Mesenchymal stem cell (in vitro differentiated cells and primary cell): ENCODE data around the gene MIDN.

Experiments
- DNase-seq: peaks from one replicate; pipeline ENCODE4 v3.0.0-alpha.2; 2013
- H2AFZ ChIP-seq: one replicate; pipeline ENCODE4 v1.6.1; 2013; ENCODE audit warnings: low read depth, mild to moderate bottlenecking, control low read depth, inconsistent platforms, low read length, moderate library complexity
- H2AK5ac ChIP-seq: 2 replicates; pipeline ENCODE4 v1.6.1; 2013; ENCODE audit warnings: low read length, moderate library complexity, mild to moderate bottlenecking, inconsistent platforms; ENCODE audit not compliant: severe bottlenecking
- H2BK120ac ChIP-seq: one replicate; pipeline ENCODE4 v1.6.1; 2013; ENCODE audit warnings: low read depth, mild to moderate bottlenecking, inconsistent platforms, low read length, moderate library complexity
- H2BK12ac ChIP-seq, 2 experiments: one replicate each; pipeline ENCODE4 v1.6.1; 2013; ENCODE audit warnings: inconsistent platforms in 2 of 2, low read length in 2 of 2, mild to moderate bottlenecking in 2 of 2, moderate library complexity in 2 of 2, control low read depth in 1 of 2
- H2BK15ac ChIP-seq: one replicate; pipeline ENCODE4 v1.6.1; 2013; ENCODE audit warnings: mild to moderate bottlenecking, low read depth, inconsistent platforms; ENCODE audit not compliant: poor library complexity, severe bottlenecking
- H2BK5ac ChIP-seq: 2 replicates; pipeline ENCODE4 v1.6.1; 2013; ENCODE audit warnings: low read depth, mild to moderate bottlenecking, low read length, control low read depth, inconsistent platforms; ENCODE audit not compliant: poor library complexity, severe bottlenecking
- H3K14ac ChIP-seq, 2 experiments: one replicate each; pipeline ENCODE4 v1.6.1; 2013; ENCODE audit warnings: inconsistent platforms in 2 of 2, low read length in 2 of 2, control low read depth in 1 of 2, mild to moderate bottlenecking in 1 of 2, moderate library complexity in 1 of 2
- H3K18ac ChIP-seq, 2 experiments: one replicate each; pipeline ENCODE4 v1.6.1; 2013; ENCODE audit warnings: inconsistent platforms in 2 of 2, low read length in 2 of 2, control low read depth in 1 of 2, low read depth in 1 of 2, mild to moderate bottlenecking in 1 of 2
- H3K23ac ChIP-seq, 2 experiments: one replicate each; pipeline ENCODE4 v1.6.1; 2013; ENCODE audit warnings: inconsistent platforms in 2 of 2, low read length in 2 of 2, mild to moderate bottlenecking in 2 of 2, moderate library complexity in 2 of 2, control low read depth in 1 of 2
- H3K27ac ChIP-seq: 2 replicates; pipeline ENCODE4 v1.5.1; 2013; ENCODE audit warnings: mild to moderate bottlenecking, moderate library complexity, low read length, control low read depth, inconsistent platforms; ENCODE audit not compliant: poor library complexity, severe bottlenecking
- H3K27me3 ChIP-seq, 2 experiments: 2 replicates each; pipeline versions ENCODE4 v1.6.1 to v1.7.0; 2013; ENCODE audit warnings: low read length in 2 of 2, mild to moderate bottlenecking in 2 of 2, moderate library complexity in 2 of 2, control low read depth in 1 of 2, inconsistent platforms in 1 of 2; ENCODE audit not compliant: control insufficient read depth in 1 of 2, insufficient read depth in 1 of 2
- H3K36me3 ChIP-seq, 2 experiments: 2 replicates each; pipeline versions ENCODE4 v1.6.1 to v1.7.0; 2013; ENCODE audit warnings: low read length in 2 of 2, control low read depth in 1 of 2, inconsistent platforms in 1 of 2, low read depth in 1 of 2, mild to moderate bottlenecking in 1 of 2; ENCODE audit not compliant: insufficient read depth in 2 of 2, control insufficient read depth in 1 of 2
- H3K4ac ChIP-seq, 2 experiments: one replicate each; pipeline ENCODE4 v1.6.1; 2013; ENCODE audit warnings: inconsistent platforms in 2 of 2, low read length in 2 of 2, mild to moderate bottlenecking in 2 of 2, moderate library complexity in 2 of 2, control low read depth in 1 of 2, low read depth in 1 of 2
- H3K4me1 ChIP-seq: 2 replicates; pipeline ENCODE4 v1.6.1; 2013; ENCODE audit warnings: low read depth, low read length, control low read depth; ENCODE audit not compliant: control insufficient read depth, insufficient read depth
- H3K4me2 ChIP-seq: 2 replicates; pipeline ENCODE4 v1.6.1; 2013; ENCODE audit warnings: low read length, mild to moderate bottlenecking, inconsistent platforms; ENCODE audit not compliant: poor library complexity, severe bottlenecking
- H3K4me3 ChIP-seq, 2 experiments: 2 replicates each; pipeline versions ENCODE4 v1.5.1 to v1.7.0; 2013; ENCODE audit warnings: low read length in 2 of 2, mild to moderate bottlenecking in 2 of 2, control low read depth in 1 of 2, low read depth in 1 of 2; ENCODE audit not compliant: insufficient read depth in 1 of 2
- H3K79me1 ChIP-seq: replicated peaks from 2 replicates; pipeline ENCODE4 v1.6.1; 2013; ENCODE audit warnings: mild to moderate bottlenecking, control low read depth, low read length, inconsistent platforms; ENCODE audit not compliant: poor library complexity, severe bottlenecking
- H3K9ac ChIP-seq: 2 replicates; pipeline ENCODE4 v1.7.0; 2013; ENCODE audit warnings: mild to moderate bottlenecking, low read length, moderate library complexity
- H3K9me3 ChIP-seq: 2 replicates; pipeline ENCODE4 v1.7.0; 2013; ENCODE audit warnings: mild to moderate bottlenecking, low read length; ENCODE audit not compliant: control insufficient read depth
- H4K8ac ChIP-seq: one replicate; pipeline ENCODE4 v1.6.1; 2013; ENCODE audit warnings: inconsistent platforms, mild to moderate bottlenecking, low read length, moderate library complexity
- H4K91ac ChIP-seq: one replicate; pipeline ENCODE4 v1.6.1; 2013; ENCODE audit warnings: mild to moderate bottlenecking, low read length, inconsistent platforms
- WGBS: methylation state at CpG from one replicate; pipeline ENCODE4 v1.1.7; 2013; ENCODE audit warnings: mixed read lengths; 5-methylcytosine and 5-hydroxymethylcytosine counted together

MIDN gene

GRCh38 chr19:1238369-1239303, 9.7 kb upstream of the MIDN start:
- DNase-seq, result no peak
- H3K27me3 ChIP-seq, result no peaks in the 10 kb centered on the region
- peak overlapping the region; percentile 96 for H3K4me2 ChIP-seq
- H3K4me3 ChIP-seq, result peak overlapping the region; percentile 64 to 78
- H2BK15ac ChIP-seq, result no peak overlapping the region
- H3K9me3 ChIP-seq, result no peaks in the 10 kb centered on the region
- H3K4ac ChIP-seq, result peak overlapping the region; percentile 2 to 17
- peak overlapping the region in 1 of 2 experiments; percentile 54 for H3K18ac ChIP-seq
- no peak overlapping the region for H4K8ac ChIP-seq
- WGBS, result 76% methylated on average over 34 of the region's 34 CpGs
- H2BK5ac ChIP-seq, result no peak overlapping the region
- peaks cover 16 to 30% of the 10 kb centered on the region in 2 experiments for H3K36me3 ChIP-seq
- peak overlapping the region in 1 of 2 experiments; percentile 4 for H3K14ac ChIP-seq
- H3K4me1 ChIP-seq, result peaks cover 43% of the 10 kb centered on the region
- peak overlapping the region in 1 of 2 experiments; percentile 0 for H3K23ac ChIP-seq
- H2BK12ac ChIP-seq, result peak overlapping the region in 1 of 2 experiments; percentile 71
- peaks cover 25% of the 10 kb centered on the region for H3K79me1 ChIP-seq
- peak overlapping the region; percentile 51 for H3K9ac ChIP-seq
- H2AK5ac ChIP-seq, result no peak overlapping the region
- no peak overlapping the region for H2AFZ ChIP-seq
- H4K91ac ChIP-seq, result no peak overlapping the region
- no peak overlapping the region for H3K27ac ChIP-seq
- H2BK120ac ChIP-seq, result no peak overlapping the region

GRCh38 chr19:1239420-1239795, 9.0 kb upstream of the MIDN start:
- Histone ChIP-seq H2AK5ac (no peak overlapping the region), H3K4me2 (no peak overlapping the region), H2BK120ac (peak overlapping the region; percentile 42), H2AFZ (no peak overlapping the region), H3K14ac (no peak overlapping the region), H2BK15ac (no peak overlapping the region), H3K27ac (no peak overlapping the region), H3K9ac (peak overlapping the region; percentile 83), H2BK12ac (peak overlapping the region in 1 of 2 experiments; percentile 28), H3K23ac (no peak overlapping the region), H4K91ac (peak overlapping the region; percentile 93), H3K27me3 (no peaks in the 10 kb centered on the region), H2BK5ac (no peak overlapping the region), H3K18ac (peak overlapping the region in 1 of 2 experiments; percentile 91), H3K79me1 (peaks cover 25% of the 10 kb centered on the region), H3K4me1 (peaks cover 50% of the 10 kb centered on the region), H3K36me3 (peaks cover 14 to 29% of the 10 kb centered on the region in 2 experiments), H4K8ac (peak overlapping the region; percentile 94), H3K9me3 (no peaks in the 10 kb centered on the region), H3K4ac (peak overlapping the region; percentile 57 to 75), H3K4me3 (no peak overlapping the region)
- DNase-seq, result no peak
- WGBS, result 85% methylated on average over 11 of the region's 11 CpGs

DNA sequence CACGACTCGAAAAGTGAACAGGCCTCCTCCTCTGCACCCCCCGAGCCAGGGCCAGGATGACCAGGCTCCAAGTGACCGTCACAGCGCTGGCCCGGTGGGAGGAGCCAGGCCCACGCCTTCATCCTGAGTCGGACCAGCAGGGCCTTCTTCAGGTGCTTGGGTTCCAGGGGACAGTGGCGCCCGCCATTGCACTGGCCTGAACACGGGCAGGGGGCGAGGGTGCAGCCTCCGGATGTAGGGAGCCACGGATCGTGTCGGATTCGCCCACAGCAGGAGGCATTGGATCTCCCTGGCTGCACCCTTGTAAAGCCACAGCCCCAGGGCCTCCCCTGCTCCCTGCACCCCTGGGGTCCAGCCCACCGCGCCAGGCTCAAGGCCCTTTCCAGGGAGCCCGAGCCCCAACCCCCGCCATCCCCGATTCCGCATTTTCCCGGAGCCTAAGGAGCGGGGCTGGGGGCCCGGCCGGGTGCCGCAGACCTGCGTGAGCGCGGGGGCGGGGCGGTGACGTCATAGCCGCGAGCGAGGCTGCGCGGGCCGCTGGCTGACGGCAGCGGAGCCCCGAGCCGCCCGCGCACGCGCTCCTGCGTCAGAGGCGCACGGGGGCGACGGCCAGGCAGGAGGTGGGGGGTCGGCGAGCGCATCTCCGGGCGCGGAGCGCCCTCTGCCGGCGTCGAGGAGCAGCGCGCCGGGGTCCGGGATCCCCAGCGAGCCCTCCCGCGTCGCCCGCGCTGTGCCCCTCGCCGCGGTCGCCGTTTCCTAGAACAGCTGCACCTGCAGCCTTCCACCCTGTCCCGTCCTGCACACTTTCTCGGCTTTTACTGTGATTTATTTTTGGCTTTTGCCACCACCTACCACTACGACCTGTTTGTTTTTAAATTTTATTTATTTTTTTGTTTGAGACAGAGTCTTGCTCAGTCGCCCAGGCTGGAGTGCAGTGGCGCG, 8.3 kb upstream of the MIDN start:
- Histone ChIP-seq H3K4me2 (peak overlapping the region; percentile 77), H2AK5ac (no peak overlapping the region), H3K4ac (peak overlapping the region; percentile 57 to 75), H3K18ac (peak overlapping the region; percentile 87 to 91), H3K36me3 (peaks cover 11 to 29% of the 10 kb centered on the region in 2 experiments), H4K91ac (peak overlapping the region; percentile 93), H3K4me1 (peaks cover 56% of the 10 kb centered on the region), H2BK15ac (peak overlapping the region; percentile 70), H3K23ac (no peak overlapping the region), H2BK120ac (peak overlapping the region; percentile 42), H3K14ac (peak overlapping the region in 1 of 2 experiments; percentile 73), H2BK5ac (no peak overlapping the region), H2AFZ (peak overlapping the region; percentile 75), H3K9me3 (no peaks in the 10 kb centered on the region), H2BK12ac (peak overlapping the region; percentile 28 to 85), H3K27me3 (no peaks in the 10 kb centered on the region), H3K79me1 (peaks cover 21% of the 10 kb centered on the region), H3K9ac (peak overlapping the region; percentile 85), H4K8ac (peak overlapping the region; percentile 94), H3K27ac (no peak overlapping the region), H3K4me3 (peak overlapping the region; percentile 3 to 68)
- 14% methylated on average over 77 of the region's 84 CpGs for WGBS
- peak; percentile 89 for DNase-seq
